ENCODE data around the gene RAB8B. TPM values are rescaled to one million over a fixed set of nuclear protein-coding genes. Genes with fewer than 3 reads are reported as not detected.

The RAB8B gene
- total RNA-seq, 4 donors from 2014 or later, result 26.1 to 48.1 (median 33.0) TPM

DNA sequence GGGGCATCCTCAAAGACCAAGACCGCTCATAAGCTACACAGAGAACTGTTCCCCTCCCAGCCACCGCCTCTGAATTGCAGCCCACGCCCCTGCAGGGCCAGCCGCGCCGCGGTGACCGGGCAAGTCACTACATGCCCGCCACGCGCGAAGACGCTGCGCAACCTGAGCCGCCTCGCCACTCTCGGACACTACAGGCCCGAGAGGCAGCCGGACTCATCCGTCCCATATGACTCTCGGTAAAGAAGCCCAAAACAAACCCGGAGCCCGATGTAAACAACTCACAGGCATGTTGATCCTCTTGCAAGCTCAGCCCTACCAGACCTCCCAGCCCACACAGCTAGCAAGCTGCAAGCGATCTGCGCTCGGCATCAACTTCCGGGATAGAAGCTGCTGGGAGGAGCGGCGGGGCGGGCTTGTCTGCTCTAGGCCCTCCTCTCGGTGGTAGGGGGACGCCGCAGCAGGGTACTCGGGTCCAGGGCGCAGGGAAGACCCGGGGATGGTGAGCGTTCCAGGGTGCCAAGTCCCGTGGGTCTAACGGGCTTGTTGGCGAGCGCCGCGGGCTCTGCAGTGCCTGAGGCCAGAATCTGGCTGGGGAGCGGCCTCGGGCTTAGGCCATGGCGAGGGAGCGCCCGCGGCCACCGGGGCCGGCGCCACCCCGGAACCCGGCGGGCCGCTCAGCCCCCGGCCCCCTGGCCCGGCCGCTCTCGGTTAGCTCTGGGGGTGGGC, 32.1 kb upstream of the RAB8B start, which contains the start of gene RPS27L:
Gene RPS27L (minus strand): TSS at position 360 of the 726 bp plus-strand sequence. CDS start 72 bp downstream, at position 288.
- peak within 1 kb of the TSS; percentile 73 to 75 for H3K4me3 ChIP-seq
- H3K4me1 ChIP-seq, result peaks cover 0 to 34% (median 0%) of the 10 kb centered on the region in 3 donors
- peak; percentile 93 for ATAC-seq
- H3K36me3 ChIP-seq, result peaks cover 0 to 32% of the 10 kb centered on the region in 2 donors
- peak within 1 kb of the TSS; percentile 84 to 97 (median 94) for H3K27ac ChIP-seq
- H3K9me3 ChIP-seq, result no peaks in the 10 kb centered on the region
- no peaks in the 10 kb centered on the region for H3K27me3 ChIP-seq
- 0 to 1% methylated on average over 7 to 22 of the region's 60 CpGs for WGBS, 2 donors (ENCODE audit: low coverage in 1 of 2)
- TF ChIP-seq POLR2AphosphoS5 (IDR thresholded peaks at IDR 0.05) (peak; percentile 93), EP300 (IDR thresholded peaks at IDR 0.05) (no peak), CTCF (IDR thresholded peaks at IDR 0.05) (no peak), POLR2A (IDR thresholded peaks at IDR 0.05) (peak; percentile 78 to 84)

GRCh38 chr15:63157891-63158431, 31.4 kb upstream of the RAB8B start:
- Histone ChIP-seq H3K4me1 (peaks cover 0 to 34% (median 0%) of the 10 kb centered on the region in 3 donors), H3K36me3 (peaks cover 0 to 26% of the 10 kb centered on the region in 2 donors), H3K4me3 (peak overlapping the region; percentile 73 to 75), H3K9me3 (no peaks in the 10 kb centered on the region), H3K27me3 (no peaks in the 10 kb centered on the region), H3K27ac (peak overlapping the region; percentile 84 to 97 (median 94))
- 1 to 10% methylated on average over 17 to 18 of the region's 18 CpGs for WGBS, 2 donors (ENCODE audit: low coverage in 1 of 2)
- TF ChIP-seq CTCF (IDR thresholded peaks at IDR 0.05) (peak in 2 of 4 experiments; percentile 8 to 29), POLR2AphosphoS5 (IDR thresholded peaks at IDR 0.05) (no peak)
- peak; percentile 67 for ATAC-seq

GRCh38 chr15:63160638-63161037, 28.8 kb upstream of the RAB8B start:
- Histone ChIP-seq H3K27me3 (no peaks in the 10 kb centered on the region), H3K36me3 (no peaks in the 10 kb centered on the region), H3K4me1 (peaks cover 0 to 18% (median 0%) of the 10 kb centered on the region in 3 donors), H3K4me3 (no peak overlapping the region), H3K27ac (no peak overlapping the region), H3K9me3 (no peaks in the 10 kb centered on the region)
- ATAC-seq, result no peak
- TF ChIP-seq POLR2A (IDR thresholded peaks at IDR 0.05) (no peak), EP300 (IDR thresholded peaks at IDR 0.05) (no peak), POLR2AphosphoS5 (IDR thresholded peaks at IDR 0.05) (no peak), CTCF (IDR thresholded peaks at IDR 0.05) (no peak)

DNA sequence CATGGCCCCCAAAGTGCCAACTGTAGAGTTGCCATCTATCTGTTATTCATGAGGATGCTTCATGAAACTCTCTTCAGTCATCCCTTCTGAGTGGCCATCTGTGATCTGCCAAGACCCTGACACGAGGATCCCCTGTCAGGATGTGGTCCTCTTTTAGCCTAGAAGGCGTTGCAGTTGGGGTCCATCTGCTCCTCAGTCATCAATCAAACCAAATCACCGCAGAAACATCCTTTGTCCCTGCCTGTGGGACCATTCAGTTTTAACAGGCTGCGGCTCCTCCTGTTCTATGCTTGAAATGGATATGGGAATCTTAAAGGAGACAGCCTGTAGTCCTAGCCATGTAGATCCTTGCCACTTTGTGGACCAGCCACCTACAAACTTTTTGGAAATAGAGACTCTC, 26.2 kb upstream of the RAB8B start:
- H3K27ac ChIP-seq, result no peak overlapping the region
- H3K4me3 ChIP-seq, result no peak overlapping the region
- 67 to 80% methylated on average over 1 to 3 of the region's 4 CpGs for WGBS, 2 donors (ENCODE audit: low coverage in 1 of 2)
- H3K4me1 ChIP-seq, result peaks cover 0 to 13% (median 0%) of the 10 kb centered on the region in 3 donors
- no peak for TF ChIP-seq CTCF (IDR thresholded peaks at IDR 0.05)
- no peak for TF ChIP-seq EP300 (IDR thresholded peaks at IDR 0.05)
- no peak for TF ChIP-seq POLR2A (IDR thresholded peaks at IDR 0.05)
- no peak for TF ChIP-seq POLR2AphosphoS5 (IDR thresholded peaks at IDR 0.05)
- no peaks in the 10 kb centered on the region for H3K27me3 ChIP-seq
- H3K9me3 ChIP-seq, result no peaks in the 10 kb centered on the region
- ATAC-seq, result no peak
- H3K36me3 ChIP-seq, result no peaks in the 10 kb centered on the region
